T-cell (primary cell): Measurements from ENCODE around the gene CKMT2. TPM values are rescaled to one million over a fixed set of nuclear protein-coding genes. Genes with fewer than 3 reads are reported as not detected.

ENCODE experiments used
- ATAC-seq, 4 experiments: fragments of 200-7000 bp in 3 of 4; fragments of 150-1000 bp in 1 of 4; cut with Tn5 transposase; replicated peaks in 1 of 4; 1 replicate in 3 of 4; 2 replicates in 1 of 4; pipeline ENCODE4 v1.10.0; 2021; ENCODE audit warnings: moderate library complexity in 3 of 4, mild to moderate bottlenecking in 2 of 4, moderate number of reproducible peaks in 1 of 4
- CTCF ChIA-PET, 2 donors: fragments of 300-600 bp; sonication (Branson Sonifier 250); formaldehyde crosslinking; loops; one replicate each; lab custom pipeline; 2022; ENCODE audit warnings: antibody characterized with exemption in 2 of 2; lab: Charles Lee
- POLR2A ChIA-PET, 2 donors: fragments of 300-600 bp; sonication (Branson Sonifier 250); formaldehyde crosslinking; loops; one replicate each; lab custom pipeline; 2022; ENCODE audit warnings: antibody characterized with exemption in 2 of 2; lab: Charles Lee
- DNase-seq, 35 experiments: peaks; one replicate each; pipeline versions ENCODE4 v3.0.0 to v3.0.0-alpha.2; 2013 to 2023
- H3K27ac ChIP-seq: one replicate; pipeline ENCODE4 v1.5.1; 2013; ENCODE audit warnings: low read length
- H3K27me3 ChIP-seq, 2 experiments: replicated peaks in 1 of 2; 1 replicate in 1 of 2; 2 replicates in 1 of 2; pipeline versions ENCODE4 v1.6.1 to v1.7.0; 2013; ENCODE audit warnings: low read length in 1 of 2, mixed read lengths in 1 of 2; ENCODE audit not compliant: control insufficient read depth in 2 of 2, insufficient read depth in 2 of 2; ENCODE audit errors: extremely low read depth in 1 of 2
- H3K36me3 ChIP-seq, 2 donors: 1 replicate in 1 of 2; 2 replicates in 1 of 2; pipeline versions ENCODE4 v1.6.1 to v1.7.0; 2013; ENCODE audit warnings: low read length in 1 of 2; ENCODE audit not compliant: control insufficient read depth in 2 of 2, insufficient read depth in 1 of 2; ENCODE audit errors: extremely low read depth in 1 of 2
- H3K4me1 ChIP-seq, 2 experiments: 1 replicate in 1 of 2; 2 replicates in 1 of 2; pipeline versions ENCODE4 v1.6.1 to v1.7.0; 2013; ENCODE audit warnings: low read length in 2 of 2, mixed read lengths in 1 of 2; ENCODE audit not compliant: insufficient read depth in 2 of 2, control insufficient read depth in 1 of 2; ENCODE audit errors: extremely low read depth in 1 of 2
- H3K4me3 ChIP-seq, 2 donors: 1 replicate in 1 of 2; 2 replicates in 1 of 2; pipeline versions ENCODE4 v1.5.1 to v1.7.0; 2013; ENCODE audit warnings: mild to moderate bottlenecking in 2 of 2, low read length in 1 of 2, moderate library complexity in 1 of 2; ENCODE audit not compliant: control insufficient read depth in 1 of 2; ENCODE audit errors: extremely low read depth in 1 of 2
- H3K9me3 ChIP-seq: 2 replicates; pipeline ENCODE4 v1.7.0; 2013
- H3K27ac Mint-ChIP-seq, 2 donors: one replicate each; pipeline ENCODE4 v1.8.0; 2020 to 2021; ENCODE audit warnings: mild to moderate bottlenecking in 2 of 2, mixed read lengths in 2 of 2
- H3K27me3 Mint-ChIP-seq, 2 donors: one replicate each; pipeline ENCODE4 v1.8.0; 2021 to 2022; ENCODE audit warnings: mixed read lengths in 2 of 2
- H3K36me3 Mint-ChIP-seq: one replicate; pipeline ENCODE4 v1.8.0; 2021; ENCODE audit warnings: mixed read lengths
- H3K4me1 Mint-ChIP-seq, 3 donors: one replicate each; pipeline ENCODE4 v1.8.0; 2020 to 2022; ENCODE audit warnings: mixed read lengths in 3 of 3, mild to moderate bottlenecking in 1 of 3
- H3K4me3 Mint-ChIP-seq, 3 donors: one replicate each; pipeline ENCODE4 v1.8.0; 2020 to 2022; ENCODE audit warnings: mild to moderate bottlenecking in 3 of 3, mixed read lengths in 3 of 3, moderate library complexity in 3 of 3
- H3K9me3 Mint-ChIP-seq, 3 donors: one replicate each; pipeline ENCODE4 v1.8.0; 2020 to 2022; ENCODE audit warnings: mixed read lengths in 3 of 3
- WGBS: methylation state at CpG from one replicate; pipeline ENCODE4 v1.1.5; 2013; ENCODE audit warnings: missing lambda C conversion rate; ENCODE audit not compliant: insufficient coverage; 5-methylcytosine and 5-hydroxymethylcytosine counted together
- total RNA-seq, 35 experiments: library from RNA in 6 of 35; stranded (reverse) in 6 of 35; fragments of 120-200 nt in 1 of 35; gene quantifications; one replicate each; pipeline versions ENCODE4 v1.2.1 to v1.2.4 and lab custom pipeline; 2013 to 2026

CKMT2 gene
- total RNA-seq, 5 donors from 2014 or later (not counting 1 experiment from before 2014, with no cell fraction given) = 0.38 to 0.58 (median 0.40) TPM; not detected in 2

- Histone ChIP-seq H3K9me3 (no peaks in the 10 kb centered on the region), H3K4me1 (no peaks in the 10 kb centered on the region), H3K27ac (no peak overlapping the region), H3K36me3 (peaks cover 0 to 3% of the 10 kb centered on the region in 2 donors), H3K27me3 (no peaks in the 10 kb centered on the region), H3K4me3 (no peak overlapping the region)
- Mint-ChIP-seq H3K4me1 (no peaks in the 10 kb centered on the region), H3K27me3 (no peaks in the 10 kb centered on the region), H3K4me3 (no peak overlapping the region), H3K9me3 (no peaks in the 10 kb centered on the region), H3K36me3 (peaks cover 10% of the 10 kb centered on the region), H3K27ac (no peak overlapping the region)
- ChIA-PET CTCF (interaction anchor here in 1 of 2 donors (0.7 kb wide), 1 partner anchor 1095 kb away, joined by 4 read pairs; no protein-coding TSS in a partner anchor), POLR2A (no interaction called here)
- WGBS = 78% methylated on average over 8 of the region's 8 CpGs
- no peak for ATAC-seq
- DNase-seq = no peak
These were observed 9.0 kb downstream of the CKMT2 start for GRCh38 chr5:81241961-81242648.

- no peaks in the 10 kb centered on the region for H3K4me1 ChIP-seq
- Mint-ChIP-seq H3K9me3 (no peaks in the 10 kb centered on the region), H3K27ac (no peak overlapping the region), H3K27me3 (no peaks in the 10 kb centered on the region), H3K36me3 (peaks cover 10% of the 10 kb centered on the region), H3K4me1 (no peaks in the 10 kb centered on the region), H3K4me3 (no peak overlapping the region)
- 100% methylated on average over 2 of the region's 4 CpGs for WGBS
- no peak overlapping the region for H3K27ac ChIP-seq
- DNase-seq (no peak), ATAC-seq (no peak)
- H3K9me3 ChIP-seq = no peaks in the 10 kb centered on the region
- H3K4me3 ChIP-seq = no peak overlapping the region
- H3K36me3 ChIP-seq = peaks cover 0 to 3% of the 10 kb centered on the region in 2 donors
- CTCF ChIA-PET = no interaction called here
- H3K27me3 ChIP-seq = no peaks in the 10 kb centered on the region
- POLR2A ChIA-PET = interaction anchor here in 1 of 2 donors (0.7 kb wide), 1 partner anchor 48 kb away, joined by 4 read pairs; no protein-coding TSS in a partner anchor
These were observed 9.8 kb downstream of the CKMT2 start for GRCh38 chr5:81242906-81243436.

- ATAC-seq (no peak), DNase-seq (no peak)
- Histone ChIP-seq H3K4me1 (no peaks in the 10 kb centered on the region), H3K9me3 (no peaks in the 10 kb centered on the region), H3K36me3 (peaks cover 0 to 3% of the 10 kb centered on the region in 2 donors), H3K27me3 (no peaks in the 10 kb centered on the region), H3K27ac (no peak overlapping the region), H3K4me3 (no peak overlapping the region)
- ChIA-PET POLR2A (no interaction called here), CTCF (interaction anchor here in 1 of 2 donors (0.5 kb wide), 1 partner anchor 1032 kb away, joined by 3 read pairs; no protein-coding TSS in a partner anchor)
- WGBS = 75% methylated on average over 3 of the region's 4 CpGs
- Mint-ChIP-seq H3K4me3 (no peak overlapping the region), H3K27me3 (no peaks in the 10 kb centered on the region), H3K4me1 (no peaks in the 10 kb centered on the region), H3K9me3 (no peaks in the 10 kb centered on the region), H3K36me3 (peaks cover 10% of the 10 kb centered on the region), H3K27ac (no peak overlapping the region)
These were observed 11.3 kb downstream of the CKMT2 start for GRCh38 chr5:81244451-81244850.

- ChIA-PET POLR2A (no interaction called here), CTCF (no interaction called here)
- Histone ChIP-seq H3K4me3 (no peak overlapping the region), H3K9me3 (no peaks in the 10 kb centered on the region), H3K27ac (no peak overlapping the region), H3K27me3 (no peaks in the 10 kb centered on the region), H3K4me1 (no peaks in the 10 kb centered on the region), H3K36me3 (peaks cover 0 to 3% of the 10 kb centered on the region in 2 donors)
- Mint-ChIP-seq H3K9me3 (no peaks in the 10 kb centered on the region), H3K4me3 (no peak overlapping the region), H3K4me1 (no peaks in the 10 kb centered on the region), H3K36me3 (peaks cover 22% of the 10 kb centered on the region), H3K27me3 (no peaks in the 10 kb centered on the region), H3K27ac (no peak overlapping the region)
- 88% methylated on average over 5 of the region's 5 CpGs for WGBS
- DNase-seq (no peak), ATAC-seq (no peak)
These were observed 12.7 kb downstream of the CKMT2 start for GRCh38 chr5:81245871-81246235.

GRCh38 chr5:81246697-81247096 is 13.6 kb downstream of the CKMT2 start:
- Mint-ChIP-seq H3K36me3 (peaks cover 25% of the 10 kb centered on the region), H3K27me3 (no peaks in the 10 kb centered on the region), H3K4me1 (no peaks in the 10 kb centered on the region), H3K9me3 (no peaks in the 10 kb centered on the region), H3K4me3 (no peak overlapping the region), H3K27ac (no peak overlapping the region)
- Histone ChIP-seq H3K4me1 (no peaks in the 10 kb centered on the region), H3K27ac (no peak overlapping the region), H3K36me3 (peaks cover 0 to 3% of the 10 kb centered on the region in 2 donors), H3K9me3 (no peaks in the 10 kb centered on the region), H3K27me3 (no peaks in the 10 kb centered on the region), H3K4me3 (no peak overlapping the region)
- CTCF ChIA-PET = no interaction called here
- DNase-seq (no peak), ATAC-seq (no peak)
- WGBS = 97% methylated on average over 5 of the region's 6 CpGs
- POLR2A ChIA-PET = no interaction called here

- WGBS = 100% methylated on average over 2 of the region's 3 CpGs
- no peaks in the 10 kb centered on the region for H3K9me3 Mint-ChIP-seq
- peaks cover 27% of the 10 kb centered on the region for H3K36me3 Mint-ChIP-seq
- no peak overlapping the region for H3K4me3 Mint-ChIP-seq
- Histone ChIP-seq H3K36me3 (peaks cover 0 to 3% of the 10 kb centered on the region in 2 donors), H3K9me3 (no peaks in the 10 kb centered on the region), H3K4me1 (no peaks in the 10 kb centered on the region), H3K4me3 (no peak overlapping the region), H3K27me3 (no peaks in the 10 kb centered on the region), H3K27ac (no peak overlapping the region)
- ATAC-seq (no peak), DNase-seq (no peak)
- POLR2A ChIA-PET = no interaction called here
- CTCF ChIA-PET = no interaction called here
- no peaks in the 10 kb centered on the region for H3K4me1 Mint-ChIP-seq
- no peak overlapping the region for H3K27ac Mint-ChIP-seq
- no peaks in the 10 kb centered on the region for H3K27me3 Mint-ChIP-seq
These were observed 14.4 kb downstream of the CKMT2 start for GRCh38 chr5:81247441-81247972.
